HG03135 (cell line): ENCODE measurements around the gene MTRR.

Source experiments
- ATAC-seq: cut with Tn5 transposase; IDR thresholded peaks from one replicate; pipeline ENCODE4 v1.9.1; 2021; ENCODE audit warnings: mild to moderate bottlenecking, moderate library complexity; ENCODE audit not compliant: unreplicated experiment

Gene MTRR

DNA sequence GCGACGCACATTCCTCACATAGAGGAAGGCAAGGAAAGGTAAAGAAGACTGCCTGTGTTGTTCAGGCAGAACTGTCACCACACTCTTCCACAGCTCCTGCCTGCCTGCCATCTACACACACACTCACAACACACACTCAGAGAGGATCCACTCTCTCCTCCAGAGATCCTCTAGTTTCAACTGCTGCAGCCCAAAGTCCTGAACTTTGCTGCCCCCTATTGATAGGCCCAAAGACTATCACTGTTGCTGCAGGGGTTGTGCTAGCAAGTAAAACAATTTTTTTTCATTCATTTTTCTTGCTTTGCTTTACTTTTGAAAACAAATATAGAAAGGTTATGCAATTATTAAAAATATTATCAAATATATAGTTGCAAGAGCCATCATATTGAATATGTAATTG is 12.1 kb upstream of the MTRR start:
- no peak for ATAC-seq

GRCh38 chr5:7857361-7857760 is 11.6 kb upstream of the MTRR start:
- no peak for ATAC-seq

- ATAC-seq: no peak
These were observed 10.9 kb upstream of the MTRR start for GRCh38 chr5:7857926-7858632.

DNA sequence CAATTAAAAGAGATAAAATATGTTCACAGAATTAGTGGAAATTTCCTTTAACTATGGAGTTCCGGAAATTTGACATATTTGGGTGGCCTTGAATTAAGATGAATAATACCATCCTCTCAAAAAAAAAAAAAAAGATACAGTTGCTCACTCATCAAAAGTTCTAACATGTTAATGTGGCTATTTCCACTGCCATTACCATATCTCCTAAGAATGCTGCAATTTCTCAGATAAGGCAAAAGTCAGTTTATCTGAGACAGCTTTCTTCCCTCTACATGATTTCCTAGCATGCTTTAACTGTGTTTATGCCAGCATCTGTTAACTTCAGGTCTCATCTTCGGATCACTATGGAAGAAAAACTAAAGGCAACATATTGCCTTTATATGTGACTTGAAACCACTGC is 2.8 kb upstream of the MTRR start:
- ATAC-seq: no peak

- no peak for ATAC-seq
These were observed 1.7 kb upstream of the MTRR start for GRCh38 chr5:7867260-7867659.

DNA sequence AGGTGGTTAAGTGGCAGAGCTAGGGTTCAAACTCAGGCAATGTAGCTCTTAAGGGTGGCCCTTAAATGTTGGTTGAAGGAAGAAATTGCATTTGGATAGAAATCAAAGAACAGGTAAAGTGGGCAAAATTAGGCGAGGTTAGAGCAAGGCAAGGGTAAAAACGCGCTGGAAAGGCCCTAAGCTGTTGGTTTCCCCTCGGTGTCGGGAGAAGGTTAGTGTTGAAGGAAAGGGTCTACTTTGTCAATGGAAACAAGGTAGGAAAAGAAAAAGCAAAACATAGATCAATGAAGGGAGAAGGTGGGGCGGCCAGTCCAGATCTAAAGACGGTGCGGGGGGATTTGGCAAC is 548 bp upstream of the MTRR start:
- ATAC-seq: no peak

DNA sequence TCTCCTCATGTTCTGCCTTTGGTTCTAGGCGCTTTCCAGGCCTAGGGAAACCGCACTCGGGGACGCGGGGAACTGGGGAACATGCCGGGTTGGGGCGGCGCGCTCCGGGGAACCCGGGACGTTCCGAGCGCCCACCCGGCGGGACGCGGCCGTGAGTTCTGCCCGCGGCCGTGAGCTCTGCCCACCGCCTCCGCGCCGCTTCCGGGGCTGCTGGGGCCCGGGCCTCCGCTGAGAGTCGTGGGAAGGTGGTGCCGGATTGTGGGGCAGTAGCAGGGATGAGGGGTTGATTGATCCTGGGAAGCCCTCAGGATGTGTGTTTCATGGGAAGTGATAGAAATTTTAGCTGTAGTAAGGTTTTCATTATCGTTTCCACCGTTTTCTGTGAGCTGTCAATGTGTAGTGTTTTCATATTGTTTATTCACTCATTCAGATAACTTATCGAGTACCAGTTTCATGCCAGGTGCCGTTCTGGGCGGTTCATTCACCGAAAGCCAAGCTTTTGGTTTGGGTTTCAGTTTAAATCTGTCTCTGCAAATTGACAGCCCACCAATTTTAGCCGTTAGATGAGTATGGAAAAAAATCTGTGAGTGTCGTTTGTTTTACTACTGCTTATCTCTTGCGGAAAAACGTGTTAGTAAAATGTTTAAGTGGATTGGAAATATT is 657 bp downstream of the MTRR start:
- ATAC-seq: peak; percentile 36

- no peak for ATAC-seq
These were observed 2.7 kb downstream of the MTRR start for GRCh38 chr5:7871653-7872052.

- ATAC-seq: no peak
These were observed 3.7 kb downstream of the MTRR start for GRCh38 chr5:7872517-7873130.

- ATAC-seq: no peak
These were observed 4.3 kb downstream of the MTRR start for GRCh38 chr5:7873216-7873615.

GRCh38 chr5:7874639-7875038 is 5.7 kb downstream of the MTRR start:
- no peak for ATAC-seq

DNA sequence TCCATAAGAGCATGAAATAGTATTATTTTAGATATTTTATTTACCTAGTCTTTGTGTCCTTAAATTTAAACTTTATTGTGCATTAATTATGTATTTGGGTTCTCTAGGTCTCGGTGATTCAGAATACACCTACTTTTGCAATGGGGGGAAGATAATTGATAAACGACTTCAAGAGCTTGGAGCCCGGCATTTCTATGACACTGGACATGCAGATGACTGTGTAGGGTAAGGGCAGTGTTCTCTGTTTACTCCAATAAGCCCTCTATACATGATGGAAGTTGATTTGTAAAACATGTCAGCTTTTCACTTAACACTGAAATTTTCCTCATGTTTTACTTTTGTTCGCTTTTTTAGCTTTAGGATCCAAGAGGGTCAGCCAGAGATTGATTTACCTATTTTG is 6.2 kb downstream of the MTRR start:
- no peak for ATAC-seq

GRCh38 chr5:7876867-7877266 is 7.9 kb downstream of the MTRR start:
- no peak for ATAC-seq

DNA sequence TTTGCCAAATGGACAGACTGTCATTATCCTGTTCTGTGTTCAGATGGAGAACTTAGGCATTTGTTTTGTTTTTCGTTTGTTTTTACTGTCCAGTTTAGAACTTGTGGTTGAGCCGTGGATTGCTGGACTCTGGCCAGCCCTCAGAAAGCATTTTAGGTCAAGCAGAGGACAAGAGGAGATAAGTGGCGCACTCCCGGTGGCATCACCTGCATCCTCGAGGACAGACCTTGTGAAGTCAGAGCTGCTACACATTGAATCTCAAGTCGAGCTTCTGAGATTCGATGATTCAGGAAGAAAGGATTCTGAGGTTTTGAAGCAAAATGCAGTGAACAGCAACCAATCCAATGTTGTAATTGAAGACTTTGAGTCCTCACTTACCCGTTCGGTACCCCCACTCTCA is 8.9 kb downstream of the MTRR start:
- ATAC-seq: no peak

- peak; percentile 94 for ATAC-seq
These were observed 9.5 kb downstream of the MTRR start for GRCh38 chr5:7878381-7878873.

DNA sequence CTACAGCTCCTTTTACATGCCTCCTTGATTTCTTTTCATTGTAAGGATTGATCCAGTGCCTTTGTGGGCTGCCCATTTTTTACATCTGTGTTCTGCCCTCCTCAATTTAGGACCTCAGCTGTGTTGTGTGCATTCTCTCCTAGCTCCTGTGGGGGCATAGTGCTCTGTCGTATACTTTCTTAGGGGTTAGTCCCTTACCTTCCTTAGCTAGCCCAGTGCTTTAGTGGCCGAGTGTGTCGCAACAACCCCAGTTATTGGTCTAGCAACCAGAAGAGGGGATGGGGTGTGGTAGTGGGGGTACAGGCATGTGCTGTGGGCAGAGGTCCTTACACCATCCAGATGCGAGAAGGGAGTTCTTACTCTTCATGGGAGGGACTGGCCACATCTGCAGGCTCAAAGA is 12.1 kb downstream of the MTRR start:
- no peak for ATAC-seq

DNA sequence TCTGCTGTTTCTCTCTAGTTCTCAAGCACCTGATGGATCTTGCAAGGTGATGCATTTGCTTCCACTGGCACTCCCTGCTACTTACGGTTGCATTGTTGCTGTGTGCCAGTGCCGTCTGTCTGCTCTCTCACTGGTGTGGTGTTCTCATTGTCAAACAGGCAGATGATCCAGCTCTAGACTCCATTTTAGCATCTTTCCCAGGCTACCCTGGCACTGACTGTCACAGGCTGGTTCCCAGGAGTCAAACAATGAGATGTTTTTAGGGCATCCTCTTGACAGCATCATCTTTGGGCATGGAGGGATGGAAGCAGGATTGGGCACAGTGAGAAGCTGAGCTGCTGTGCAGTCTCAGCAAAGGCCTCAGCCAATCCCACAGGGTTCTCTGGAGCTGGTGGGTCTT is 12.9 kb downstream of the MTRR start:
- ATAC-seq: no peak

DNA sequence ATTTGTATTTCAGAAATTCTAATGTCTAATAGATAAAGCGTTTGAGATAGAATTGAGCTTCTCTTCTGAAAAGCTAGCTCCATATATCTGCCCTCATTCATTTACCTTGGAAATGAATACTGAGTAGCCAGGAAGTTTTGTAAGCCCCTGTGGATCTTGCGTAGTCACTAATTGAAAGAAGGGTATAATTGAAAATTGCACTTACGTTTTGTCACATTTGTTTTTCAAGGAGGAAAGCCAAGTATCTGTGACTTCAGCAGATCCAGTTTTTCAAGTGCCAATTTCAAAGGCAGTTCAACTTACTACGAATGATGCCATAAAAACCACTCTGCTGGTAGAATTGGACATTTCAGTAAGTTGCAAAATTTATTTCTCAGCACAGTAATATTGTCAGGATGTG is 14.0 kb downstream of the MTRR start:
- no peak for ATAC-seq

DNA sequence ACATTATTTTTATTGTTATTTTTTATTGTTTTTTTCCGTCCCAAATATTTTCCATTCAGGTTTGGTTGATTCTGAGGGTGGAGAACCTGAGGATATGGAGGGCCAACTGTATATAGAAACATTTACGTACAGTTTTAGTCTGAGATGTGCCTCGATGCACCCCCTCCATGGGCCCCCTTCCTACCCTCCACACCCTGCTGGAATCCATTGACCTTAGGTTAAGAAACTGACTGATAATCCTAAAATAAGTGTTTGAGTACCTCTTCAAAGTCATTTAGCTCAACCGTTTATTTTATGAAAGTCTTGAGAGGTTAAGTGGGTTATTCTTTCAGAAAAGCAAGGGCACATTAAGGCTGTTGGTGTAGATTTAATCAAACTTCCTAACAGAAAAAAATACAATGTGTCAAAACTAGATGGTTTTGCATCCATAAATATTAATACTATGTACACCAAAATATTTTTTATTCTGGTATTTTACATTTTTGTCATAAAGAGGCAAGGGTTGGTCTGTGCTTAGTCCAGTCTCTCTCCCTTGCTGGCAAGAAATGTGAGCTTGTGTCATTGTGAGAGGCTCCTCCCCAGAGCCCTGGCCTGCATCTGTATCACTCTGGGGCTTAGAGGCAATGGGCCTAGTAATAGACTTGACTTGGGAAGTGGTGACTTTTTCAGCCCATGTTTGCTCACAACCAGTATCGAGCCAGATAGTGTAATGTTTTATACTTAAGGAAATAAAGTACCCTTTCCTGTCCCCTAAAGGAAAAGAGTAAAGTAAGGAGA is 15.7 kb downstream of the MTRR start:
- ATAC-seq: no peak

- no peak for ATAC-seq
These were observed 18.0 kb downstream of the MTRR start for GRCh38 chr5:7886849-7887475.

- no peak for ATAC-seq
These were observed 20.0 kb downstream of the MTRR start for GRCh38 chr5:7888901-7889300.
